GM15510 (cell line): ENCODE data around the gene RP9.

Experiments
- POLR2A ChIP-seq: IDR thresholded peaks from 3 replicates; pipeline ENCODE4 v1.6.1; 2011; ENCODE audit warnings: borderline replicate concordance; ENCODE audit not compliant: insufficient read length; ENCODE audit errors: extremely low read depth

Gene RP9

DNA sequence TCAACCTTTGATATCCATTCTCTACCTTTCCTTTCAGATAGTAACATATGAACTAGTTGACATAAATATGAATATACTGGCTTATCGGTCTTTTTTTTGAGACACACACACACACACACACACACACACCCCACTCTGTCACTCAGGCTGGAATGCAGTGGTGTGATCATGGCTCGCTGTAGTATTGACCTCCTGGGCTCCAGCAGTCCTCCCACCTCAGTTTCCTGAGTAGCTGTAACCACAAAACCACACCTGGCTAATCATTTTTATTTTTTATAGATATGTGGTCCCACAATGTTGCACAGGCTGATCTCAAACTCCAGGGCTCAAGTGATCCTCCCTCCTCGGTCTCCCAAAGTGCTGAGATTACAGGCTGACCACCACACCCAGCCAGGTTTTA is 32.5 kb downstream of the RP9 start:
- no peak for TF ChIP-seq POLR2A

DNA sequence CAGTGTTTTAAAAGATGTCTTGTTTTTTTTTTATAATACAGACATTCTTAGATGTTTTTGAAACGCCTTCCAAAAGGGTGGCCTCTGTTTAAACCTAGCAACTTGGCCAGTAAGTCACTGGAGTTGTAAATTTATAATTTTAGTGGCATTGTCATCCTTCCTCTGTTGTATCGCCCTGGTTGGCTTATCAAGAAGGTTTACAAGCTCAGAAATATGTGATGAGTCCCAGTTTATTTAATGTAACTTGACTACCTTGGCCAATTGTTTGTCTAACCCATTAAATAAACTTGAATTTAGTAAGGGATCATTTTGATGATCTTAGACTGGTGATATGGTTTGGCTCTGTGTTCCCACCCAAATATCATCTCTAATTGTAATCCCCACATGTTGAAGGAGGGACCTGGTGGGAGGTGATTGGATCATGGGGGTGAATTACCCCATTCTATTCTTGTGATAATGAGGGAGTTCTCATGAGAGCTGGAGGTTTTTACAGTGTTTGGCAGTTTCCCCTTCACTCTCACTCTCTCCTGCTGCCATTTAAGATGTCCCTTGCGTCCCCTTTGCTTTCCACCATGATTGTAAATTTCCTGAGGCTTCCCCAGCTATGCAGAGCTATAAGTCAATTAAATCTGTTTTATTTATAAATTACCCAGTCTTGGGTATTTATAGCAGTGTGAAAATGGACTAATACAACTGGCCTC is 33.2 kb downstream of the RP9 start:
- no peak for TF ChIP-seq POLR2A

DNA sequence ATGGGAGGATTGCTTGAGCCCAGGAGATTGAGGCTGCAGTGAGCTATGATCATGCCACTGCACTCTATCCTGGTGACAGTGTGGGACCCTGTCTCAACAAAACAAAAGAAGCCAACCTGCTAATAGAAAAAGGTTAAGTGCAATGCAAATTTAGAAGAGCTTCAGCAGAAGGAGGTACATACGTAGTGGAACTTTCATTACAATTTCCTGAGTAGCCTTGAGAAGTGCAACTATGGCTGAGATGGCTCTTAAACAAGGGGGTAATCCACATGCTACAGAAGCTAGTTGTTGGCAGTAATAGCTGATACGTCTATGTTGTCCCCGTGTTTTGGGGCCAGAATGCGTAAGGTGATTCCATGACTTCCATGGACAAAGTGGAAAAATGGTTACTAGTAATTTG is 36.0 kb downstream of the RP9 start:
- TF ChIP-seq POLR2A, result no peak

- no peak for TF ChIP-seq POLR2A
Observed at GRCh38 chr7:33072471-33072870, 36.7 kb downstream of the RP9 start.

GRCh38 chr7:33070831-33071230 is 38.4 kb downstream of the RP9 start:
- TF ChIP-seq POLR2A, result no peak

GRCh38 chr7:33070277-33070676 is 38.9 kb downstream of the RP9 start:
- no peak for TF ChIP-seq POLR2A

DNA sequence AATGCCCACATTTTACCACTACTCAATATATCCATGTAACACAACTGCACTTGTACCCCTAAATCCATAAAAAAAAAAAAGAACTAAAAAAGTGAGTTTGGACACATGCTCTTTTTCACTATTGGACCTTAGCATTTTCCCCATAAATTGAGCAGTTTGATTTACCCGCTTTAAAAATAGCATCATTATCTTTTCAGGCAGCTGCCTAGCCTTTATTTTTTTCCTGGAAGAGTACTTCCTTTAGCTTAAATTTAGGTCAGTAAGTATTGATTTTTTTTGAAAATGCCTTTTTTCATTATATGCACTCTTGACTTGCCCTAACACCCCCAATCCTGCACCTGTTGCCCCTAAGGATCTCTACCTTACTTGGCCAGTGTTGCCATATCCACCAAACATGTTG is 41.3 kb downstream of the RP9 start:
- TF ChIP-seq POLR2A, result no peak

DNA sequence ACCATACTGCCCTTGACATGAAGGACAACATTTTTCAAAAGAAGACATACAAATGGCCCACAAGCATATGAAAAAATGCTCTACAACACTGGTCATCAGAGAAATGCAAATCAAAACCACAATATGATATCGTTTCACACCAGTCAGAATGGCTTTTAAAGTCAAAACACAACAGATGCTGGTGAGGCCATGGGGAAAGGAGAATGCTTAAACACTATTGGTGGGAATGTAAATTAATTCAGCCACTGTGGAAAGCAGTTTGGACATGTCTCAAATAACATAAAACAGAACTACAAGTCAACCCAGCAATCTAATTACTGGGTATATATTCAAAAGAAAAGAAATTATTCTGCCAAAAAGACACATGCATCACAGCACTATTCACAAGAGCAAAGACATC is 42.4 kb downstream of the RP9 start:
- TF ChIP-seq POLR2A, result no peak

GRCh38 chr7:33065981-33066380 is 43.2 kb downstream of the RP9 start:
- no peak for TF ChIP-seq POLR2A

- peak; percentile 74 for TF ChIP-seq POLR2A
Observed at GRCh38 chr7:33062782-33063443, 46.3 kb downstream of the RP9 start.

- peak; percentile 52 for TF ChIP-seq POLR2A
Observed at GRCh38 chr7:33062023-33062781, 47.0 kb downstream of the RP9 start, which contains the start of gene NT5C3A. TSS of gene NT5C3A (minus strand) at chr7:33062776. CDS start at chr7:33062705, 71 bp downstream.

- no peak for TF ChIP-seq POLR2A
Observed at GRCh38 chr7:33061282-33061937, 47.8 kb downstream of the RP9 start.

- TF ChIP-seq POLR2A, result no peak
Observed at GRCh38 chr7:33059635-33060034, 49.6 kb downstream of the RP9 start.

DNA sequence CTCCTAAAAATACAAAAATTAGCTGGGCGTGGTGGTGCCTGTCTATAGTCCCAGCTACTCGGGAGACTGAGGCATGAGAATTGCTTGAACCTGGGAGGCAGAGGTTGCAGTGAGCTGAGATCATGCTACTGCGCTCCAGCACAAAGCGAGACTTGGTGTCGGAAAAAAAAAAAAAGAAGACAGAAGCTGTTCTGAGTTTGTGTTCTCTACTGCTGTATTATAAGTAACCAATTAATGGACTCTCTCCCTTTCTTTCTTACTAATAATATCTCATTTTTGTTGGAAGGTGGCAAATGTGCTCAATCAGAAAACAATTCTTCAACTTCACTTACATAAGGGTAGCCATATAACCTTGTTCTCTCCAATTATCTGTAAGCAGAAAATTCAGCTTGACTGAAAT is 54.0 kb downstream of the RP9 start:
- no peak for TF ChIP-seq POLR2A

- no peak for TF ChIP-seq POLR2A
Observed at GRCh38 chr7:33054261-33054964, 54.8 kb downstream of the RP9 start.

DNA sequence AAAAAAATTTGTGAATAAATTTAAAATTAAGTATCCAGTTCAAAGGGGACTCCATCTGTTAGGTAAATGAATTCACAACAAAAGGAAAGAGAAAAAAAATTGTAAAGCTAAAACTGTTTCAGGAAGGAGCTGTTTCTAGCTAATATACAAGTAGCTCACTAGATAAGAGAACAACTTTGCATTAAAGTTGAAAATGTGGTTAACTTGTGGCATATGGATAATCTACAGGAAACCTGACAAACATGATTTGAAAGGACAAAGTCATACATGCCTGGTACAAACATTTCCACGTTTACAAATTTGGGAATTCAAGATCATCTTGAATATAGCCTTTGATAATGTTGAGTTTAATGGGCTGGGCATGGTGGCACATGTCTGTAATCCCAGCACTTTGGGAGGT is 55.5 kb downstream of the RP9 start:
- TF ChIP-seq POLR2A, result no peak
